Left ventricle myocardium inferior (tissue), 1 donor: ENCODE data around the gene BACH1. TPM values are rescaled to one million over a fixed set of nuclear protein-coding genes. Genes with fewer than 3 reads are reported as not detected.
"Not testable (repeated sequence)": the region's sequence is repeated elsewhere in the genome, so short reads cannot be mapped to it uniquely, and the experiment has no call there.

ENCODE experiments used
- DNase-seq: peaks from one replicate; pipeline ENCODE4 v3.0.0-alpha.2; 2020
- H3K27ac ChIP-seq: fragments of 200-600 bp; replicated peaks from 2 replicates; pipeline ENCODE4 v1.8.0; 2021
- H3K27me3 ChIP-seq: fragments of 200-600 bp; 2 replicates; pipeline ENCODE4 v1.8.0; 2021; ENCODE audit warnings: low read depth
- H3K36me3 ChIP-seq: fragments of 200-600 bp; 2 replicates; pipeline ENCODE4 v1.8.0; 2021
- H3K4me1 ChIP-seq: fragments of 200-600 bp; 2 replicates; pipeline ENCODE4 v1.8.0; 2021
- H3K4me3 ChIP-seq: fragments of 200-600 bp; 2 replicates; pipeline ENCODE4 v1.8.0; 2021; ENCODE audit warnings: mild to moderate bottlenecking, moderate library complexity
- H3K9me3 ChIP-seq: fragments of 200-600 bp; replicated peaks from 2 replicates; pipeline ENCODE4 v1.8.0; 2021
- CTCF ChIP-seq: fragments of 200-600 bp; IDR thresholded peaks from 2 replicates; pipeline ENCODE4 v1.8.0; 2021; ENCODE audit warnings: antibody characterized with exemption, mild to moderate bottlenecking, borderline replicate concordance
- intact Hi-C: fragments of 100-400 bp; cut with micrococcal nuclease; formaldehyde crosslinking; loops from one replicate; pipeline ENCODE4 v1.11.0; 2022
- long read RNA-seq: library from polyadenylated mRNA; unstranded; transcript quantifications from one replicate; pipeline ENCODE4 v2.0.0, GENCODE V29; 2021
- total RNA-seq: library from RNA; stranded (reverse); fragmentation: NEBNext Ultra II Directional; extraction: Animal tissue kit (Norgen Biotek cat#: 25700); gene quantifications from one replicate; pipeline ENCODE4 v1.2.1, GENCODE V29; 2021
- donor health status: DM: no; HTN: yes; CAD: no; lungs with severe emphysema.

The BACH1 gene
- total RNA-seq, result 38.3 TPM
- long read RNA-seq, full-length matches to known transcripts, result 10 of 24 reads
- long read RNA-seq, partial matches to known transcripts, result 2 of 24 reads
- long read RNA-seq, other reads (novel, unspliced or antisense), result 12 of 24 reads

GRCh38 chr21:29298348-29299045 lies at the start of gene BACH1:
BACH1 (plus strand) TSS chr21:29298922; CDS start chr21:29321281, 22,359 bp downstream.
- peak; percentile 61 for TF ChIP-seq CTCF
- intact Hi-C loops, result no loop called here
- Histone ChIP-seq H3K27ac (peak within 1 kb of the TSS; percentile 95), H3K9me3 (no peaks in the 10 kb centered on the region), H3K4me3 (peak within 1 kb of the TSS; percentile 85), H3K36me3 (no peaks in the 10 kb centered on the region), H3K27me3 (no peaks in the 10 kb centered on the region), H3K4me1 (peaks cover 55% of the 10 kb centered on the region)
- DNase-seq, result peak; percentile 90

DNA sequence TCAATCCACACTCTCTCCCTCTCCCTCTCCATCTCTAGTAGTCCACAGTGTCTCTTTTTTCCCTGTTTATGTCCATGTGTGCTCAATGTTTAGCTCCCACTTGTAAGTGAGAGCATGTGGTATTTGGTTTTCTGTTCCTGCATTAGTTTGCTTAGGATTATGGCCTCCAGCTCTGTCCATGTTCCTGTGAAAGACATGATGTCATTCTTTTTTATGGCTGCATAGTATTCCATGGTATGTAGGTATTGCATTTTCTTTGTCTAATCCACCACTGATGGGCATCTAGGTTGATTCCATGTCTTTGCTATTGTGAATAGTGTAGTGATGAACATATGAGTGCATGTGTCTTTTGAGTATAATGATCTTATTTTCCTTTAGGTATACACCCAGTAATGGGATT lies 49.4 kb upstream of the BACH1 start:
- H3K27me3 ChIP-seq, H3K4me3 ChIP-seq, intact Hi-C loops, DNase-seq, H3K27ac ChIP-seq, H3K4me1 ChIP-seq: not testable (repeated sequence)
- Histone ChIP-seq H3K9me3 (peaks cover 19% of the 10 kb centered on the region), H3K36me3 (peaks cover 14% of the 10 kb centered on the region)

DNA sequence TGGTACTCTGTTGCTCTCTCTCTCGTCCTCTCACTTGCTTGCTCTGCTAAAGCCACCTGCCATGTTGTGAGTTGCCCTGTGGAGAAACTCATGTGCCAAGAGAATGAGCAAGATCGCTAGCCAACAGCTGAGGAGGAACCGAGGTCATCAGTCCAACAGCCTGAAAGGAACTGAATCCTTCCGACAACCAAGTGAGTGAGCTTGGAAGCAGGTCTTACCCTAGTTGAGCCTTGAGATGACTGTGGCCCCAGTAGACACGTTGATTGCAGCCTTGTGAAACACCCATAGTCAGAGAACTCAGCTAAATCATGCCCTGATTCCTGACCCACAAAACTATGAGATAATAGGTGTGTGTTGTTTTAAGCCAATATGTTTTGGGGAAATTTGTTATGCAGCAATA lies 48.1 kb upstream of the BACH1 start:
- no peak overlapping the region for H3K4me3 ChIP-seq
- peaks cover 28% of the 10 kb centered on the region for H3K9me3 ChIP-seq
- no peak overlapping the region for H3K27ac ChIP-seq
- no peak for DNase-seq
- no peak for TF ChIP-seq CTCF
- intact Hi-C loops, result no loop called here
- H3K36me3 ChIP-seq, result peaks cover 18% of the 10 kb centered on the region
- H3K27me3 ChIP-seq, result no peaks in the 10 kb centered on the region
- H3K4me1 ChIP-seq, result no peaks in the 10 kb centered on the region

GRCh38 chr21:29253861-29254260 lies 44.9 kb upstream of the BACH1 start:
- DNase-seq, H3K27me3 ChIP-seq, H3K27ac ChIP-seq, H3K4me1 ChIP-seq, H3K4me3 ChIP-seq, intact Hi-C loops: not testable (repeated sequence)
- Histone ChIP-seq H3K9me3 (peaks cover 28% of the 10 kb centered on the region), H3K36me3 (peaks cover 18% of the 10 kb centered on the region)

DNA sequence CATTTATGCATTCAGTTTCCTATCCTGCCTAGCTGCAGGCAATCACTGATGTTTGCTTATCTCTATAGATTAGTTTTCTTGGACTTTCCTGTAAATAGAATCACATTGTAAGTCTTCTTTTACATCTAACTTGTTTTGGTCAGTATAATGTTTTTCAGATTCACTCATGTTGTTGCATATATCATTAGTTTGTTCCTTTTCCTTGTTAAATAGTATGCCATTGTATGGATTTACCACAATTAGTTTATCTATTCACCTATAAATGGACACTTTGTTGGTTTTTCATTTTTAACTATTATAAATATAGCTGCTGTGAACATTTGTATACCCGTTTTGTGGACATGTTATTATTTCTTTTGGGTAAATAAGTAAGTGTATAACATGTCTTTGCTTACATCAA lies 44.2 kb upstream of the BACH1 start:
- intact Hi-C loops, result no loop called here
- Histone ChIP-seq H3K36me3 (peaks cover 18% of the 10 kb centered on the region), H3K27me3 (no peaks in the 10 kb centered on the region), H3K27ac (no peak overlapping the region), H3K4me1 (peaks cover 8% of the 10 kb centered on the region), H3K9me3 (peaks cover 23% of the 10 kb centered on the region), H3K4me3 (no peak overlapping the region)
- TF ChIP-seq CTCF, result no peak
- DNase-seq, result no peak

DNA sequence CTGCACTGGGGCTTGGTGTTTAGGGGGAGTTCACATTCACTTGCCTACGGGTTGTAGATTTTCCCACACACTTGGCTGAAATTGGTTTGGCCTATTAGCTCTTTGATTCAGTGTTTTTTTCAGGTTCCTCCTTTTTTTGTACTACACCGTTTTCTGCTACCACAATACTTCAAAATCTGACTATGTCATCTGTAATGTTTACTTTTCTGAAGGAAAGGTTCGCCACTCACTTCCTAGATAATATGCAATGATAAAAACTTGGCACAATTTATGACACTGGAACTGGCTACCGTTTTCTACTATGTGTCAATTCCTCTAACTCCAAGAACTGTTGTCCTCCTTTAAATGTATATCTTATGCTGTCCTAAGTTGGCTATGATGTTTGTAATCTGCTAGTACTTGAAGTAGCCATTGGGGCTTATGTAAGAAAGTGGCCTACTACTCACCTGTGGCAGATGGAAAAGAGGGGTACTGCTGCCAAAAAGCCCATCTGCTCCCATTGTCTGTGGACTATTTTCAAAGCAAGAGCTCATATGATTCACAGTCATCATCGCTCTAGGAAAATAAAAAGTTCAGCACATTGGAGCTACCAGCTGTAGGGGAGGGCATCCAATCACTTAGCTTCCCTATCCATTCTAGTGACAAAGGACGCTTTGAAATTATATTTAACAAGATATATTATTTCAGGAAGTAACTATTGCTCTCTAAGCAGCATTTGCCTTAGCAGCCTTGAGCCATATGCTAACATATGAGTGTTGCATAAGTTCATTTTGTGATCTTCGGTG lies 42.4 kb upstream of the BACH1 start:
- Histone ChIP-seq H3K9me3 (peaks cover 22% of the 10 kb centered on the region), H3K36me3 (peaks cover 18% of the 10 kb centered on the region), H3K4me1 (peaks cover 8% of the 10 kb centered on the region), H3K4me3 (no peak overlapping the region), H3K27ac (no peak overlapping the region), H3K27me3 (no peaks in the 10 kb centered on the region)
- no peak for TF ChIP-seq CTCF
- intact Hi-C loops, result no loop called here
- no peak for DNase-seq
